ENCODE data around the gene SLC38A2. TPM values are rescaled to one million over a fixed set of nuclear protein-coding genes. Genes with fewer than 3 reads are reported as not detected.

Gene SLC38A2
- polyA plus RNA-seq, 3 donors from 2014 or later, result 52.6 to 116 (median 92.7) TPM

GRCh38 chr12:46388427-46389021, 16.0 kb upstream of the SLC38A2 start:
- peaks cover 0 to 7% (median 0%) of the 10 kb centered on the region in 3 donors for H3K27me3 Mint-ChIP-seq (ENCODE audit: low read depth in 3 of 3)
- peak overlapping the region in 4 of 6 donors; percentile 13 to 80 (median 46) for H3K27ac Mint-ChIP-seq
- peaks cover 28 to 57% of the 10 kb centered on the region in 2 donors for H3K4me1 Mint-ChIP-seq
- peak overlapping the region in 2 of 5 donors; percentile 25 to 50 for H3K4me3 Mint-ChIP-seq
- no peak for DNase-seq
- H3K9me3 Mint-ChIP-seq, result no peaks in the 10 kb centered on the region
- peaks cover 9 to 41% (median 15%) of the 10 kb centered on the region in 3 donors for H3K36me3 Mint-ChIP-seq

GRCh38 chr12:46387670-46388069, 15.1 kb upstream of the SLC38A2 start:
- Mint-ChIP-seq H3K9me3 (no peaks in the 10 kb centered on the region), H3K27ac (peak overlapping the region in 5 of 6 donors; percentile 61 to 83 (median 78)), H3K4me1 (peaks cover 31 to 59% of the 10 kb centered on the region in 2 donors), H3K27me3 (ENCODE audit: low read depth in 3 of 3) (peaks cover 0 to 16% (median 3%) of the 10 kb centered on the region in 3 donors), H3K4me3 (peak overlapping the region in 4 of 5 donors; percentile 44 to 65 (median 60)), H3K36me3 (peaks cover 9 to 35% (median 9%) of the 10 kb centered on the region in 3 donors)
- DNase-seq, result peak in 1 of 3 donors; percentile 27

GRCh38 chr12:46386877-46387629, 14.5 kb upstream of the SLC38A2 start:
- DNase-seq, result no peak
- H3K4me3 Mint-ChIP-seq, result peak overlapping the region in 4 of 5 donors; percentile 54 to 65 (median 60)
- H3K36me3 Mint-ChIP-seq, result peaks cover 4 to 30% (median 5%) of the 10 kb centered on the region in 3 donors
- peaks cover 0 to 16% (median 6%) of the 10 kb centered on the region in 3 donors for H3K27me3 Mint-ChIP-seq (ENCODE audit: low read depth in 3 of 3)
- H3K4me1 Mint-ChIP-seq, result peaks cover 35 to 65% of the 10 kb centered on the region in 2 donors
- H3K9me3 Mint-ChIP-seq, result no peaks in the 10 kb centered on the region
- peak overlapping the region; percentile 7 to 80 (median 62) for H3K27ac Mint-ChIP-seq

- no peaks in the 10 kb centered on the region for H3K9me3 Mint-ChIP-seq
- no peak overlapping the region for H3K4me3 Mint-ChIP-seq
Observed at GRCh38 chr12:46386360-46386867, 13.8 kb upstream of the SLC38A2 start.

GRCh38 chr12:46385438-46385837, 12.9 kb upstream of the SLC38A2 start:
- peaks cover 37 to 60% of the 10 kb centered on the region in 2 donors for H3K4me1 Mint-ChIP-seq
- H3K27ac Mint-ChIP-seq, result peak overlapping the region in 5 of 6 donors; percentile 30 to 74 (median 67)
- H3K27me3 Mint-ChIP-seq (ENCODE audit: low read depth in 3 of 3), result peaks cover 2 to 16% (median 6%) of the 10 kb centered on the region in 3 donors
- DNase-seq, result no peak
- H3K9me3 Mint-ChIP-seq, result no peaks in the 10 kb centered on the region
- H3K4me3 Mint-ChIP-seq, result peak overlapping the region in 1 of 5 donors; percentile 21
- peaks cover 0 to 17% (median under 1%) of the 10 kb centered on the region in 3 donors for H3K36me3 Mint-ChIP-seq

More at GRCh38 chr12:46386360-46386867, 13.8 kb upstream of the SLC38A2 start:
- peaks cover 0 to 25% (median 4%) of the 10 kb centered on the region in 3 donors for H3K36me3 Mint-ChIP-seq
- H3K27ac Mint-ChIP-seq, result no peak overlapping the region
- no peak for DNase-seq
- H3K4me1 Mint-ChIP-seq, result peaks cover 37 to 65% of the 10 kb centered on the region in 2 donors
- peaks cover 0 to 16% (median 6%) of the 10 kb centered on the region in 3 donors for H3K27me3 Mint-ChIP-seq (ENCODE audit: low read depth in 3 of 3)

- H3K4me3 Mint-ChIP-seq, result peak overlapping the region; percentile 85 to 91 (median 90)
- peaks cover 2 to 16% (median 6%) of the 10 kb centered on the region in 3 donors for H3K27me3 Mint-ChIP-seq (ENCODE audit: low read depth in 3 of 3)
- H3K9me3 Mint-ChIP-seq, result no peaks in the 10 kb centered on the region
- DNase-seq, result no peak
- H3K4me1 Mint-ChIP-seq, result peaks cover 37 to 59% of the 10 kb centered on the region in 2 donors
- peak overlapping the region; percentile 82 to 97 (median 94) for H3K27ac Mint-ChIP-seq
- H3K36me3 Mint-ChIP-seq, result peaks cover 0 to 10% (median 0%) of the 10 kb centered on the region in 3 donors
Observed at GRCh38 chr12:46384451-46385309, 12.1 kb upstream of the SLC38A2 start.

- peaks cover 33 to 54% of the 10 kb centered on the region in 2 donors for H3K4me1 Mint-ChIP-seq
- H3K27ac Mint-ChIP-seq, result peak overlapping the region; percentile 82 to 97 (median 94)
- H3K36me3 Mint-ChIP-seq, result peaks cover 0 to 4% (median 0%) of the 10 kb centered on the region in 3 donors
- H3K27me3 Mint-ChIP-seq (ENCODE audit: low read depth in 3 of 3), result peaks cover 2 to 16% (median 6%) of the 10 kb centered on the region in 3 donors
- H3K4me3 Mint-ChIP-seq, result peak overlapping the region; percentile 85 to 91 (median 90)
- peak; percentile 71 to 75 (median 72) for DNase-seq
- H3K9me3 Mint-ChIP-seq, result peaks cover 0 to 2% (median 0%) of the 10 kb centered on the region in 6 donors
Observed at GRCh38 chr12:46383654-46384450, 11.3 kb upstream of the SLC38A2 start.

GRCh38 chr12:46382964-46383653, 10.5 kb upstream of the SLC38A2 start:
- Mint-ChIP-seq H3K36me3 (peaks cover 0 to 4% (median 0%) of the 10 kb centered on the region in 3 donors), H3K27me3 (ENCODE audit: low read depth in 3 of 3) (peaks cover 2 to 16% (median 6%) of the 10 kb centered on the region in 3 donors), H3K4me1 (peaks cover 29 to 47% of the 10 kb centered on the region in 2 donors), H3K27ac (peak overlapping the region; percentile 93 to 97 (median 96)), H3K4me3 (peak overlapping the region; percentile 85 to 91 (median 90)), H3K9me3 (peaks cover 0 to 2% (median 0%) of the 10 kb centered on the region in 6 donors)
- peak; percentile 91 to 93 (median 92) for DNase-seq

- H3K36me3 Mint-ChIP-seq, result no peaks in the 10 kb centered on the region
- no peak for DNase-seq
Observed at GRCh38 chr12:46382408-46382963, 9.9 kb upstream of the SLC38A2 start.

GRCh38 chr12:46380881-46381280, 8.3 kb upstream of the SLC38A2 start:
- H3K27me3 Mint-ChIP-seq (ENCODE audit: low read depth in 3 of 3), result peaks cover 2 to 16% (median 6%) of the 10 kb centered on the region in 3 donors
- no peak overlapping the region for H3K27ac Mint-ChIP-seq
- no peak for DNase-seq
- peaks cover 16 to 28% of the 10 kb centered on the region in 2 donors for H3K4me1 Mint-ChIP-seq
- H3K4me3 Mint-ChIP-seq, result peak overlapping the region in 2 of 5 donors; percentile 13 to 16
- no peaks in the 10 kb centered on the region for H3K36me3 Mint-ChIP-seq
- H3K9me3 Mint-ChIP-seq, result peaks cover 0 to 2% (median 0%) of the 10 kb centered on the region in 6 donors

More at GRCh38 chr12:46382408-46382963, 9.9 kb upstream of the SLC38A2 start:
- Mint-ChIP-seq H3K27me3 (ENCODE audit: low read depth in 3 of 3) (peaks cover 2 to 16% (median 6%) of the 10 kb centered on the region in 3 donors), H3K27ac (peak overlapping the region; percentile 93 to 96 (median 96)), H3K9me3 (peaks cover 0 to 2% (median 0%) of the 10 kb centered on the region in 6 donors), H3K4me3 (peak overlapping the region; percentile 85 to 91 (median 90)), H3K4me1 (peaks cover 23 to 41% of the 10 kb centered on the region in 2 donors)

- DNase-seq, result no peak
- H3K4me3 Mint-ChIP-seq, result peak overlapping the region in 1 of 5 donors; percentile 48
- H3K9me3 Mint-ChIP-seq, result peaks cover 0 to 2% (median 0%) of the 10 kb centered on the region in 6 donors
- H3K27me3 Mint-ChIP-seq (ENCODE audit: low read depth in 3 of 3), result peaks cover 2 to 16% (median 6%) of the 10 kb centered on the region in 3 donors
- H3K36me3 Mint-ChIP-seq, result no peaks in the 10 kb centered on the region
- no peak overlapping the region for H3K27ac Mint-ChIP-seq
- H3K4me1 Mint-ChIP-seq, result peaks cover 16 to 24% of the 10 kb centered on the region in 2 donors
Observed at GRCh38 chr12:46380022-46380796, 7.6 kb upstream of the SLC38A2 start.
